Ovary (tissue), 3 donors: Measurements from ENCODE around the gene MEF2D.

Source experiments
- POLR2A ChIP-seq: fragments of 450-650 bp; IDR thresholded peaks from one replicate; pipeline ENCODE4 v1.6.1; 2017; ENCODE audit warnings: antibody characterized with exemption, mild to moderate bottlenecking, moderate library complexity
- TF ChIP-seq, protein P1 (sequence below), 3 donors: fragments of 450-650 bp in 2 of 3; fragments of 200-600 bp in 1 of 3; IDR thresholded peaks; one replicate each; pipeline versions ENCODE4 v1.5.1 to v1.8.0; 2016 to 2022; ENCODE audit warnings: antibody characterized with exemption in 3 of 3, mild to moderate bottlenecking in 1 of 3
- donor health status: DM: no; HTN: no; CAD: no.

- TF ChIP-seq, protein P1, sequence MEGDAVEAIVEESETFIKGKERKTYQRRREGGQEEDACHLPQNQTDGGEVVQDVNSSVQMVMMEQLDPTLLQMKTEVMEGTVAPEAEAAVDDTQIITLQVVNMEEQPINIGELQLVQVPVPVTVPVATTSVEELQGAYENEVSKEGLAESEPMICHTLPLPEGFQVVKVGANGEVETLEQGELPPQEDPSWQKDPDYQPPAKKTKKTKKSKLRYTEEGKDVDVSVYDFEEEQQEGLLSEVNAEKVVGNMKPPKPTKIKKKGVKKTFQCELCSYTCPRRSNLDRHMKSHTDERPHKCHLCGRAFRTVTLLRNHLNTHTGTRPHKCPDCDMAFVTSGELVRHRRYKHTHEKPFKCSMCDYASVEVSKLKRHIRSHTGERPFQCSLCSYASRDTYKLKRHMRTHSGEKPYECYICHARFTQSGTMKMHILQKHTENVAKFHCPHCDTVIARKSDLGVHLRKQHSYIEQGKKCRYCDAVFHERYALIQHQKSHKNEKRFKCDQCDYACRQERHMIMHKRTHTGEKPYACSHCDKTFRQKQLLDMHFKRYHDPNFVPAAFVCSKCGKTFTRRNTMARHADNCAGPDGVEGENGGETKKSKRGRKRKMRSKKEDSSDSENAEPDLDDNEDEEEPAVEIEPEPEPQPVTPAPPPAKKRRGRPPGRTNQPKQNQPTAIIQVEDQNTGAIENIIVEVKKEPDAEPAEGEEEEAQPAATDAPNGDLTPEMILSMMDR (IDR thresholded peaks at IDR 0.05) = no peak
- no peak for TF ChIP-seq POLR2A
Measured at GRCh38 chr1:156416993-156417392, 83.6 kb downstream of the MEF2D start.
